Neutrophil (primary cell): ENCODE measurements around the gene LRG1.

Source experiments
- H3K27ac ChIP-seq: fragments of 200-600 bp; sonication (generic); 2 replicates; pipeline ENCODE4 v1.5.1; 2016; ENCODE audit warnings: mild to moderate bottlenecking, moderate library complexity
- H3K27me3 ChIP-seq: fragments of 200-600 bp; sonication (generic); 2 replicates; pipeline ENCODE4 v1.6.0; 2016; ENCODE audit warnings: mild to moderate bottlenecking
- H3K36me3 ChIP-seq: fragments of 200-600 bp; sonication (generic); 2 replicates; pipeline ENCODE4 v1.5.1; 2017
- H3K4me1 ChIP-seq, 2 experiments: fragments of 200-600 bp in 1 of 2; sonication (generic) in 1 of 2; 1 replicate in 1 of 2; 2 replicates in 1 of 2; pipeline versions ENCODE4 v1.5.1 to v1.6.1; 2013 to 2016; ENCODE audit warnings: low read depth in 1 of 2, low read length in 1 of 2, mild to moderate bottlenecking in 1 of 2, moderate library complexity in 1 of 2; ENCODE audit not compliant: control insufficient read depth in 1 of 2, insufficient read depth in 1 of 2
- H3K4me3 ChIP-seq, 2 experiments: fragments of 200-600 bp in 1 of 2; sonication (generic) in 1 of 2; 1 replicate in 1 of 2; 2 replicates in 1 of 2; pipeline ENCODE4 v1.5.1; 2013 to 2016; ENCODE audit warnings: low read depth in 1 of 2, low read length in 1 of 2, mild to moderate bottlenecking in 1 of 2, moderate library complexity in 1 of 2
- H3K9me3 ChIP-seq: fragments of 200-600 bp; sonication (generic); 2 replicates; pipeline ENCODE4 v1.5.1; 2016
- CTCF ChIP-seq: fragments of 200-600 bp; sonication (generic); IDR thresholded peaks from 2 replicates; pipeline ENCODE4 v1.5.1; 2016; ENCODE audit warnings: antibody characterized with exemption

LRG1 gene

DNA sequence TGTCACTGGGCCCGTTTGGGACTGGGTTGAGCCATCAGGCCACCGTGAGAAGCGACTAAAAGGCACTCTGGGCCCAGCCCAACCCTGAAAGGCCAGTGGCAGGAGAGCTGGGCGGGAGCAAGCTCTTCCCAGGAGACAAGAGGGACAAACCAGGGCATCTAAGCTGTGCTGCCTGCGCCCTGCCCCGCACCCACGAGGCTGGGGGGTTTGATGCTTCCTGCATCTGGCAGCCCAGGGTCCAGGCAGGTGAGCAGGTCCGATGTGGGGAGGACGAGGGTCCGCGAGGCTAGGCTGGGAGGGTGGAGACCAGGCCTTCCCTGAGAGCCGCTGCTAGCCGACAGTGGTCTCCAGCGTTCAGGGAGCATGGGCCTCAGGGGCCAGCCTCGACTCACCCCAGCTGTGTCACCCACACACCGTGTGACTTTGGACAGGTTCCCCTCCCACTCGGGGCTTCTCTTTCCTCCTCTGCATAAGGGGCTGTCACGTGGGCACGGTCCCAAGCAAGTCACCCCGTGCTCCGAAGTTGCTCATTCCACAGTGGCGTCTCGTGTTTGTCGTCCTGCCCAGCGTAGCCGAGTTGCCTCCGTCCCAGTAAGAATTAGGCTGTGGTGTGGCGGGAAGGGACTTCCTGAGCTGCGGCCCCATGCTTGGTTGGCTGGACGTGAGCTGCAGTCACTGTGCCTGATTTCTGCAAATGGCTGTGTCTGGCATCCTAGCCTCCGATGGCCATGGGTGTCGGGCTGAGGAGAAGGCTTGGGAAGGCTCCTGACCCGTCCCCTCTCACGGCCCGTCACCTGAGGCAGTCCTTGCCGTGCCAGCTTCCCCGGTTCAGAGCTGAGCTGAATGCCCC lies 37.3 kb downstream of the LRG1 start:
- Histone ChIP-seq H3K36me3 (peaks cover 97% of the 10 kb centered on the region), H3K27me3 (no peaks in the 10 kb centered on the region), H3K27ac (no peak overlapping the region), H3K4me1 (no peaks in the 10 kb centered on the region), H3K4me3 (no peak overlapping the region), H3K9me3 (no peaks in the 10 kb centered on the region)
- TF ChIP-seq CTCF: no peak

DNA sequence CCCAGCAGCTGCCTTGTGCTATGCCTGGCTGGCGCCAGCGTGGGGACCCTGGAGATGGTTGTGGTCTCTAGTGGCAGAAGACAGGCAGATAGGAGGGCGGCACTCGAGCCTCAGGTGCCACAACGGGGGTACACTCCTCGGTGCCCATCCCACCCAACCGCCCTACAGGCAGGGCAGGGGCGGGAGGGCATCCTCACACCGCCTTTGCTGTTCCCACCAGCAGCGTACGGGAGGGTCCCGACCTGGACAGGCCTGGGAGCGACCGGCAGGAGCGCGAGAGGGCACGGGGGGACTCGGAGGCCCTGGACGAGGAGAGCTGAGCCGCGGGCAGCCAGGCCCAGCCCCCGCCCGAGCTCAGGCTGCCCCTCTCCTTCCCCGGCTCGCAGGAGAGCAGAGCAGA lies 38.1 kb downstream of the LRG1 start:
- no peak for TF ChIP-seq CTCF
- Histone ChIP-seq H3K27me3 (no peaks in the 10 kb centered on the region), H3K36me3 (peaks cover 97% of the 10 kb centered on the region)

DNA sequence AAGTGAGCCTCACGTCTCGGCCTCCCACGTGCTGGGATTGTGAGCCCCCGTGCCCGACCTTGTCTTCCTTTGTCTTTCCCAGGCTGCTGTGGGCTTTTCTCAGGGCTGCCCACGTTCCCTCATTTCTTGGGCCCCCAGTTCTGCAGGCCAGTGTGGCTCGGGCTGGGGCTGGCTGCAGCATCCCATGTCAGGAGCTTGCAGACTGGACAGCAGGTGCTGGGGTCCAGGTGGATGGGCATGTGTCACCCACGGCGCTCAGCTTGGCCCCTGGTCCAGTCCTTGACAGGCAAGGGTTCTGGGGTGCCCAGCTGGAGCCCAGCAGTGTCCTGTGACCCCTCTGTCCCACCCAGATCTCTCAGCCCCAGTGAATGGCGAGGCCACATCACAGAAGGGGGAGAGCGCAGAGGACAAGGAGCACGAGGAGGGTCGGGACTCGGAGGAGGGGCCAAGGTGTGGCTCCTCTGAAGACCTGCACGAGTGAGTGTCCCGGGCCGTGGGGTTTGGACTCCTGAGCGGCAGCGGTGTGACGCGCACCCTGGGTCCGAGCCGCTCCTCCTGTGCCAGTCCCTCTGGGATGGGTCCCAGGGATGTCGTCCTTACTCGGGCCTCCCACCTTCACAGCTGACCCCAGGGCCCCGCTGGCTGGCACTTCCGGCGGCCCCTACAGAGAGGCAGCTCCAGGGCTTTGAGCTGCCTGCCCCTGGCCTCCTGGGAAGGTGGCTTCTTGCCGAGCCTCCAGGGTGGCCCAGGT lies 38.8 kb downstream of the LRG1 start:
- TF ChIP-seq CTCF: no peak
- Histone ChIP-seq H3K27ac (no peak overlapping the region), H3K4me3 (no peak overlapping the region), H3K9me3 (no peaks in the 10 kb centered on the region), H3K36me3 (peaks cover 97% of the 10 kb centered on the region), H3K4me1 (no peaks in the 10 kb centered on the region), H3K27me3 (no peaks in the 10 kb centered on the region)

More for the DNA sequence above, 38.1 kb downstream of the LRG1 start:
- H3K27ac ChIP-seq: no peak overlapping the region
- H3K4me3 ChIP-seq: no peak overlapping the region
- no peaks in the 10 kb centered on the region for H3K4me1 ChIP-seq
- H3K9me3 ChIP-seq: no peaks in the 10 kb centered on the region

GRCh38 chr19:4499855-4500254 lies 40.0 kb downstream of the LRG1 start:
- TF ChIP-seq CTCF: no peak
- no peaks in the 10 kb centered on the region for H3K27me3 ChIP-seq
- no peak overlapping the region for H3K27ac ChIP-seq
- no peak overlapping the region for H3K4me3 ChIP-seq
- peaks cover 94% of the 10 kb centered on the region for H3K36me3 ChIP-seq
- no peaks in the 10 kb centered on the region for H3K4me1 ChIP-seq
- H3K9me3 ChIP-seq: no peaks in the 10 kb centered on the region

DNA sequence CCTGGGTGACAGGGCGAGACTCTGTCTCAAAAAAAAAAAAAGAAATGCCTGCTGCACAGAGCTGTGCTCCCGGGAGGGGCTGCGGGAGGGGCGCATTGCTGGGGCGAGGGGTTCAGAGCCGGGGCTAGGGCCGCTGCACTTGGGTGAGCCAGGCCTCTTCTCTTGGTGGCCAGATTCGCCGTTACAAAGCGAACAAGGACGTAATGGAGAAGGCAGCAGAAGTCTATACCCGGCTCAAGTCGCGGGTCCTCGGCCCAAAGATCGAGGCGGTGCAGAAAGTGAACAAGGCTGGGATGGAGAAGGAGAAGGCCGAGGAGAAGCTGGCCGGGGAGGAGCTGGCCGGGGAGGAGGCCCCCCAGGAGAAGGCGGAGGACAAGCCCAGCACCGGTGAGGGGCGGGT lies 40.5 kb downstream of the LRG1 start:
- Histone ChIP-seq H3K4me3 (no peak overlapping the region), H3K4me1 (no peaks in the 10 kb centered on the region), H3K36me3 (peaks cover 94% of the 10 kb centered on the region), H3K9me3 (no peaks in the 10 kb centered on the region), H3K27me3 (no peaks in the 10 kb centered on the region), H3K27ac (no peak overlapping the region)
- TF ChIP-seq CTCF: no peak
